Measurements from ENCODE around the gene SDE2. TPM values are rescaled to one million over a fixed set of nuclear protein-coding genes. Genes with fewer than 3 reads are reported as not detected.

SDE2 gene
- total RNA-seq, 6 experiments from 2014 or later, result 16.1 to 18.1 (median 16.5) TPM

GRCh38 chr1:225953315-225953714 lies 45.8 kb downstream of the SDE2 start:
- Mint-ChIP-seq H3K4me3 (no peak overlapping the region), H3K9me3 (no peaks in the 10 kb centered on the region), H3K27me3 (ENCODE audit: insufficient read depth) (peaks cover 39% of the 10 kb centered on the region), H3K36me3 (ENCODE audit: low read depth) (no peaks in the 10 kb centered on the region), H3K4me1 (ENCODE audit: low read depth) (no peaks in the 10 kb centered on the region), H3K27ac (no peak overlapping the region)
- TF ChIP-seq CTCF (IDR thresholded peaks at IDR 0.05), result no peak
- no peak for DNase-seq

GRCh38 chr1:225950905-225951497 lies 48.1 kb downstream of the SDE2 start:
- no peaks in the 10 kb centered on the region for H3K36me3 Mint-ChIP-seq (ENCODE audit: low read depth)
- no peak overlapping the region for H3K4me3 Mint-ChIP-seq
- H3K9me3 Mint-ChIP-seq, result no peaks in the 10 kb centered on the region
- DNase-seq, result no peak
- TF ChIP-seq CTCF (IDR thresholded peaks at IDR 0.05), result no peak
- no peak overlapping the region for H3K27ac Mint-ChIP-seq
- peaks cover 40% of the 10 kb centered on the region for H3K27me3 Mint-ChIP-seq (ENCODE audit: insufficient read depth)
- H3K4me1 Mint-ChIP-seq (ENCODE audit: low read depth), result no peaks in the 10 kb centered on the region; the same call in 1 of the 2 replicates

GRCh38 chr1:225949041-225949440 lies 50.1 kb downstream of the SDE2 start:
- Mint-ChIP-seq H3K4me3 (no peak overlapping the region), H3K36me3 (ENCODE audit: low read depth) (no peaks in the 10 kb centered on the region), H3K27ac (no peak overlapping the region), H3K9me3 (no peaks in the 10 kb centered on the region), H3K4me1 (ENCODE audit: low read depth) (no peaks in the 10 kb centered on the region; the same call in 1 of the 2 replicates), H3K27me3 (ENCODE audit: insufficient read depth) (peaks cover 46% of the 10 kb centered on the region)
- DNase-seq, result no peak
- no peak for TF ChIP-seq CTCF (IDR thresholded peaks at IDR 0.05)

GRCh38 chr1:225946803-225947202 lies 52.3 kb downstream of the SDE2 start:
- TF ChIP-seq CTCF (IDR thresholded peaks at IDR 0.05), result no peak
- no peak for DNase-seq
- H3K27me3 Mint-ChIP-seq (ENCODE audit: insufficient read depth), result peaks cover 45% of the 10 kb centered on the region
- no peak overlapping the region for H3K27ac Mint-ChIP-seq
- H3K4me1 Mint-ChIP-seq (ENCODE audit: low read depth), result no peaks in the 10 kb centered on the region; the same call in 1 of the 2 replicates
- H3K9me3 Mint-ChIP-seq, result no peaks in the 10 kb centered on the region
- no peak overlapping the region for H3K4me3 Mint-ChIP-seq
- no peaks in the 10 kb centered on the region for H3K36me3 Mint-ChIP-seq (ENCODE audit: low read depth)

- no peaks in the 10 kb centered on the region for H3K9me3 Mint-ChIP-seq
- H3K4me1 Mint-ChIP-seq (ENCODE audit: low read depth), result no peaks in the 10 kb centered on the region; the same call in 1 of the 2 replicates
- no peak overlapping the region for H3K4me3 Mint-ChIP-seq
- no peak for DNase-seq
- peaks cover 43% of the 10 kb centered on the region for H3K27me3 Mint-ChIP-seq (ENCODE audit: insufficient read depth)
- no peak overlapping the region for H3K27ac Mint-ChIP-seq
- H3K36me3 Mint-ChIP-seq (ENCODE audit: low read depth), result no peaks in the 10 kb centered on the region
- no peak for TF ChIP-seq CTCF (IDR thresholded peaks at IDR 0.05)
Measured at GRCh38 chr1:225946082-225946620, 53.0 kb downstream of the SDE2 start.
